AG04449 (cell line): ENCODE data around the gene POC1B.

Experiments
- CTCF ChIA-PET: fragments of 350-600 bp; formaldehyde crosslinking; extraction: SDS; loops from one replicate; lab custom pipeline; 2021; ENCODE audit warnings: antibody characterized with exemption; lab: Yijun Ruan, JAX
- POLR2A ChIA-PET: fragments of 400-600, 350-600 bp; formaldehyde crosslinking; extraction: SDS; loops from one replicate; lab custom pipeline; 2020; ENCODE audit warnings: antibody characterized with exemption, inconsistent platforms; lab: Yijun Ruan, JAX
- DNase-seq: peaks from one replicate; pipeline ENCODE4 v3.0.0-alpha.2; 2010; ENCODE audit warnings: low read depth, low spot score
- H3K4me3 ChIP-seq: 2 replicates; pipeline ENCODE4 v1.5.1; 2011; ENCODE audit warnings: low read depth, mild to moderate bottlenecking, control low read depth, low read length
- TF ChIP-seq, protein P1 (sequence below): IDR thresholded peaks from one replicate; pipeline ENCODE4 v1.5.1; 2011; ENCODE audit warnings: mild to moderate bottlenecking, moderate library complexity, low read length, control low read depth, inconsistent platforms; ENCODE audit not compliant: insufficient read depth; ENCODE audit errors: missing control alignments

The POC1B gene

DNA sequence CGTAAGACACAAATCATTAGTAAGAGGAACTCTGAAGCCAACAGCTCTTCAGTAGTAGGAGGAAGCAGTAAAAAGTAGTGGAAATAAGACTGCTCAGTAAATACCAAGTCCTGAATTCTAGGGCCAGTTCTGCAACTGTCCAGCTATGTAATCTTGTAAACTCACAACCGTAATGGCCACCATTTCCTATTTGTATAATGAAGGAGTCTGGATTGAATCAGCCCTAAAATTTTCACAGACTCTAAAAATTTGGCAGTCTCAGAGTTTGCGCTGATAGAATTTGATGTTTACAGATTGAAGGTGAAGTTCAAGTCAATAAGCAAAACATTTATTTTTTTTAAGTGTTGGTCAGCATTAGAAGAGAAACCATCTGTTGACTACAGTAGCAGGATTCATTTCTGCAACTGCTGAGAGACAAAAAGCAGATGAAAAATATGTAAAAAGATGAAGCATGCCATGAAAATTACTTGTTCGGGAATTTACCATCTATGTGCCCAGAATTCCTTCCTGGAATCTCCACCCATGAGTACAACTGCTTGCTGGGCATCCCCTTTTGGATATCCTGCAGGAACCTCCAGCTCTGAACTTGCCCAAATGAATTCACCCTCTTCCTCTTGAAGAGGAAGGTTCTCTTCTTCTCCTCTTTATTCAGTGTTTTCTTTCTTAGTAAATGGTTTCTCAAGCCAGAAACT lies 48.8 kb downstream of the POC1B start:
- no peak for DNase-seq
- ChIA-PET POLR2A (no interaction called here), CTCF (interaction anchor here (1.4 to 1.8 kb wide), 4 partner anchors 9 to 460 kb away, joined by 4 to 7 read pairs (median 4); no protein-coding TSS in a partner anchor)
- TF ChIP-seq, protein P1, sequence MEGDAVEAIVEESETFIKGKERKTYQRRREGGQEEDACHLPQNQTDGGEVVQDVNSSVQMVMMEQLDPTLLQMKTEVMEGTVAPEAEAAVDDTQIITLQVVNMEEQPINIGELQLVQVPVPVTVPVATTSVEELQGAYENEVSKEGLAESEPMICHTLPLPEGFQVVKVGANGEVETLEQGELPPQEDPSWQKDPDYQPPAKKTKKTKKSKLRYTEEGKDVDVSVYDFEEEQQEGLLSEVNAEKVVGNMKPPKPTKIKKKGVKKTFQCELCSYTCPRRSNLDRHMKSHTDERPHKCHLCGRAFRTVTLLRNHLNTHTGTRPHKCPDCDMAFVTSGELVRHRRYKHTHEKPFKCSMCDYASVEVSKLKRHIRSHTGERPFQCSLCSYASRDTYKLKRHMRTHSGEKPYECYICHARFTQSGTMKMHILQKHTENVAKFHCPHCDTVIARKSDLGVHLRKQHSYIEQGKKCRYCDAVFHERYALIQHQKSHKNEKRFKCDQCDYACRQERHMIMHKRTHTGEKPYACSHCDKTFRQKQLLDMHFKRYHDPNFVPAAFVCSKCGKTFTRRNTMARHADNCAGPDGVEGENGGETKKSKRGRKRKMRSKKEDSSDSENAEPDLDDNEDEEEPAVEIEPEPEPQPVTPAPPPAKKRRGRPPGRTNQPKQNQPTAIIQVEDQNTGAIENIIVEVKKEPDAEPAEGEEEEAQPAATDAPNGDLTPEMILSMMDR = no peak
- no peak overlapping the region for H3K4me3 ChIP-seq

DNA sequence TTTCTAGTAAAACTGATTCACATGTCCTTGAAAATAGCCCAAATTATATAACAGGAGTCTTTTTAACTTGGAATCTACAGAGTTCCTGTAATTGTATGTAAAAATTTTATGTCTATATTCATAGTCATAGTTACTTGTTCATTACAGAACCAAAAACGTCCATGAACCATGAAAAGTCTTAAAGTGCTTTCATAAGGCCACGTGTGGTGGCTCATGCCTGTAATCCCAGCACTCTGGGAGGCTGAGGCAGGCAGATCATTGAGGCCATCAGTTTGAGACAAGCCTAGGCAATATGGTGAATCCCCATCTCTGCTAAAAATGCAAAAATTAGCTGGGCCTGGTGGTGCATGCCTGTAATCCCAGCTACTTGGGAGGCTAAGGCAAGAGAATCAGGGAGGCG lies 49.6 kb downstream of the POC1B start:
- ChIA-PET CTCF (interaction anchor here (1.4 to 1.8 kb wide), 2 partner anchors 9 to 459 kb away, joined by 4 to 7 read pairs; no protein-coding TSS in a partner anchor), POLR2A (no interaction called here)
- TF ChIP-seq, protein P1 = no peak
- no peak overlapping the region for H3K4me3 ChIP-seq
- DNase-seq = no peak

- TF ChIP-seq, protein P1 = no peak
- ChIA-PET POLR2A (no interaction called here), CTCF (interaction anchor here (1.4 to 10.1 kb wide), 4 partner anchors 9 to 458 kb away, joined by 3 to 258 read pairs (median 10); partner anchors contain the start of genes GALNT4 and POC1B)
- DNase-seq = no peak
- H3K4me3 ChIP-seq = no peak overlapping the region
These were observed 50.5 kb downstream of the POC1B start for GRCh38 chr12:89475203-89475990.

DNA sequence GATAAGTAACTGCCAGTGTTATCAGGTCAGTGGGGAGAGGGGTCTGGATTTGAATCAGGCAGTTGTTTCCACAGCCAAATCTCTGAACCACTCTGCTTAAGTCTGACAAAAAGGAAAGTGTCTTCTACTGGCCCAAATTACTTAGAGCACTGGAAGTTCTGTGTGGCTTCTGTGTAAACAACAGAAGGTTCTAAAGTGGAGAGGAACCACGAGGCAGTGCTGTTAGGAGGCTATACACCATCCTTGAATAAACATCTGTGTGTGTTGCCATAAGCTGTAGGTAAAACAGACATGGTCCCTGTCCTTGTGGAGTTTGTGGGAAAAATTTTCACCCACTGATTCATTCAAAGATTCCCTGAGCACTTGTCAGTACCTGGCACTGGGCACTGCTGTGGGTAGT lies 51.2 kb downstream of the POC1B start:
- ChIA-PET POLR2A (no interaction called here), CTCF (interaction anchor here (1.5 to 10.1 kb wide), 3 partner anchors 10 to 52 kb away, joined by 3 to 258 read pairs (median 17); partner anchors contain the start of genes GALNT4 and POC1B)
- H3K4me3 ChIP-seq = no peak overlapping the region
- no peak for DNase-seq
- TF ChIP-seq, protein P1 = no peak

DNA sequence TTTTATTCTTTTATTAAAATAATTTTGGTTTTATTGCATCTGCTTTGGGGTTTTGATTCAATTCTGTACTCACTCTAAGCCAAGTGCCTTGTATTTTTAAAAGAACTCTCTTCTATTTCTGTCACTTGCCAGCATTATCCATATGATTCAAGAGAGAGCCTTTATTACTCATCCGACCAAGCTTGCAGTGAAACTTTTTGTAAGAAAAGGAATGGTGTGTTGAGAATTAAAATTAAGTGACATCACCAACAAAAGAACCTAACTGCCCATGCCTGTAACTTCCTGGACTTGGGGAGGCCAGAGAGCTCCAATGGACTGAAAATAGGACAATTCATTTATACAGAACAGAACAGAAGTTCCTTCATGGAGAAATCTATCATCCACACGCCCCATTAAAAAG lies 53.3 kb downstream of the POC1B start:
- TF ChIP-seq, protein P1 = no peak
- POLR2A ChIA-PET = no interaction called here
- no peak overlapping the region for H3K4me3 ChIP-seq
- peak; percentile 59 for DNase-seq
- CTCF ChIA-PET = interaction anchor here (0.7 to 10.1 kb wide), 6 partner anchors 10 to 455 kb away, joined by 3 to 258 read pairs (median 11); partner anchors contain the start of genes GALNT4 and POC1B
